HFFc6 (cell line): ENCODE measurements around the gene DNMT3A. TPM values are rescaled to one million over a fixed set of nuclear protein-coding genes. Genes with fewer than 3 reads are reported as not detected.

Source experiments
- DNase-seq: peaks from one replicate; pipeline ENCODE4 v3.0.0-alpha.2; 2018
- H3K27ac Mint-ChIP-seq: 2 replicates; pipeline ENCODE4 v1.8.0; 2020; ENCODE audit warnings: mild to moderate bottlenecking, mixed read lengths
- H3K27me3 Mint-ChIP-seq: 2 replicates; pipeline ENCODE4 v1.8.0; 2021; ENCODE audit warnings: mild to moderate bottlenecking, moderate library complexity, mixed read lengths; ENCODE audit not compliant: insufficient read depth
- H3K36me3 Mint-ChIP-seq: 2 replicates; pipeline ENCODE4 v1.8.0; 2021; ENCODE audit warnings: low read depth, mixed read lengths
- H3K4me1 Mint-ChIP-seq: 2 replicates; pipeline ENCODE4 v1.8.0; 2020; ENCODE audit warnings: low read depth, mixed read lengths
- H3K4me3 Mint-ChIP-seq: 2 replicates; pipeline ENCODE4 v1.8.0; 2020; ENCODE audit warnings: mild to moderate bottlenecking, moderate library complexity, mixed read lengths
- H3K9me3 Mint-ChIP-seq: 2 replicates; pipeline ENCODE4 v1.8.0; 2020; ENCODE audit warnings: mild to moderate bottlenecking, mixed read lengths
- CTCF ChIP-seq: fragments of 200-600 bp; sonication (generic); IDR thresholded peaks from 2 replicates; pipeline ENCODE4 v1.5.0; 2021; ENCODE audit warnings: antibody characterized with exemption, mild to moderate bottlenecking
- total RNA-seq, 6 experiments: library from RNA; stranded (reverse); fragmentation: NEBNext Ultra II Directional; extraction: Animal tissue kit (Norgen Biotek cat#: 25700); gene quantifications; 2 replicates in 1 of 6; 3 replicates in 5 of 6; pipeline ENCODE4 v1.2.3, GENCODE V29; 2021

The DNMT3A gene
- total RNA-seq, 6 experiments from 2014 or later = 3.5 to 5.2 (median 4.5) TPM

- H3K27me3 Mint-ChIP-seq = peaks cover 1% of the 10 kb centered on the region; the same call in 1 of the 2 replicates
- peaks cover 13% of the 10 kb centered on the region for H3K4me1 Mint-ChIP-seq
- H3K4me3 Mint-ChIP-seq = no peak overlapping the region
- DNase-seq = no peak
- no peak for TF ChIP-seq CTCF
- no peaks in the 10 kb centered on the region for H3K36me3 Mint-ChIP-seq
- no peak overlapping the region for H3K27ac Mint-ChIP-seq
- no peaks in the 10 kb centered on the region for H3K9me3 Mint-ChIP-seq
These were observed 93.8 kb downstream of the DNMT3A start for GRCh38 chr2:25247792-25248512.

- H3K27me3 Mint-ChIP-seq = peaks cover 1% of the 10 kb centered on the region; the same call in 1 of the 2 replicates
- H3K4me1 Mint-ChIP-seq = peaks cover 13% of the 10 kb centered on the region
- DNase-seq = no peak
- no peak for TF ChIP-seq CTCF
- H3K27ac Mint-ChIP-seq = no peak overlapping the region
- H3K9me3 Mint-ChIP-seq = no peaks in the 10 kb centered on the region
- H3K4me3 Mint-ChIP-seq = no peak overlapping the region
- no peaks in the 10 kb centered on the region for H3K36me3 Mint-ChIP-seq
These were observed 95.0 kb downstream of the DNMT3A start for GRCh38 chr2:25246558-25247290.

- no peak overlapping the region for H3K27ac Mint-ChIP-seq
- no peak overlapping the region for H3K4me3 Mint-ChIP-seq
- no peak for DNase-seq
- H3K36me3 Mint-ChIP-seq = no peaks in the 10 kb centered on the region
- H3K4me1 Mint-ChIP-seq = peaks cover 13% of the 10 kb centered on the region
- H3K27me3 Mint-ChIP-seq = peaks cover 1% of the 10 kb centered on the region; the same call in 1 of the 2 replicates
- no peak for TF ChIP-seq CTCF
- H3K9me3 Mint-ChIP-seq = no peaks in the 10 kb centered on the region
These were observed 95.7 kb downstream of the DNMT3A start for GRCh38 chr2:25246001-25246400.

- Mint-ChIP-seq H3K4me3 (no peak overlapping the region), H3K4me1 (peaks cover 6% of the 10 kb centered on the region), H3K27me3 (peaks cover 3% of the 10 kb centered on the region), H3K27ac (no peak overlapping the region), H3K36me3 (no peaks in the 10 kb centered on the region), H3K9me3 (no peaks in the 10 kb centered on the region)
- no peak for TF ChIP-seq CTCF
- DNase-seq = no peak
These were observed 96.6 kb downstream of the DNMT3A start for GRCh38 chr2:25245141-25245540.

- TF ChIP-seq CTCF = no peak
- H3K36me3 Mint-ChIP-seq = no peaks in the 10 kb centered on the region
- H3K27ac Mint-ChIP-seq = no peak overlapping the region
- no peak for DNase-seq
- H3K27me3 Mint-ChIP-seq = peaks cover 5% of the 10 kb centered on the region
- no peaks in the 10 kb centered on the region for H3K9me3 Mint-ChIP-seq
- no peak overlapping the region for H3K4me3 Mint-ChIP-seq
- no peaks in the 10 kb centered on the region for H3K4me1 Mint-ChIP-seq
These were observed 97.7 kb downstream of the DNMT3A start for GRCh38 chr2:25243995-25244394.
